Activated CD4-positive, alpha-beta T cell treated with anti-CD3 and anti-CD28 coated beads, Interleukin-2, Interleukin-6, amounts not matched to agents 100 ng/mL and 50 ng/mL, durations not matched to agents 16 hours and 8 hours (primary cell): ENCODE data around the gene CACNA1D.

Source experiments
- DNase-seq: peaks from one replicate; pipeline ENCODE4 v3.0.0-alpha.2; 2020

CACNA1D gene

DNA sequence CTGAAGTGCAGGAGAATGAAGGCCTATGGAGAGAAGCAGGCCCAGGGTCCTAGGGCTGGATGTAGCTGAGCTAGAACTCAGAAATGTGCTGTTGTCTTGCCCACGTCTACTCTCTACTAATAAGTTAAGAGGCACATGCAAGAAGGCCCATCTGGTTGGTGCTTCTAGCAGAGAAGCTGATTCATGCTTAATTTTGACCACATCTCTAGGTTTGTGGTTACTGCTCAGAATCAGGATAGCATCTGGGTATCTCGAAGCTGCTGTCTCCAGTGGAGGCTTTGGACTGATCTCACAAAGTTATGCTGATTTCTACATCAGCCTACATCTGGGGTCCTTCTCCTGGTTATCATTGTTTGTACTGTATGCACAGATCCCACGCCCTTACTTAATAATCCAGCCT is 87.3 kb downstream of the CACNA1D start:
- peak; percentile 35 for DNase-seq

DNA sequence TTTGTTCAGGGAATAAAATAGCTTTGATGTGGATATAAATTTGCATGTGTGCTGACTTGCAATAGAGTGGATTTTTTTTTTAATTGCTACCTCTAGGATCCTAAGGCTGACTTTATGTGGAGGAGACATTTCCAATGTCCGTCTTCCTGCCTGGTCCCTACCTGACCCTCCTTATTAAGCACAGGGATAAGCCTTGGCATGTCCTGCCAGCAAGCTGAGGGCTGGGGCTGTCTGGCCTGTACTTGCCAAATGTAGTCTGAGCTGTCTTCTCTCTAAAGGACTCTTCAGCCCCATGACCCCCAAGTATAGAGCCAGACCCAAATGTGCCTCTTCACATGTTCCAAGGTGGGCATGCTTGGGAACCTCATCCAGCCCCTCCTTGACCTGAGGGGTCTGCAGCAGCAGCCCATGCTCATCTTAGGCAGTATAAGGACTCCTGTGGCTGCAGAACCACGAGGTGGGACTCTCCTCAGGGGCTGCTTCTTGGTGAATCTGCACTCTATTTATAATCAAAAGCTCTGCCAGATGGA is 88.8 kb downstream of the CACNA1D start:
- no peak for DNase-seq

DNA sequence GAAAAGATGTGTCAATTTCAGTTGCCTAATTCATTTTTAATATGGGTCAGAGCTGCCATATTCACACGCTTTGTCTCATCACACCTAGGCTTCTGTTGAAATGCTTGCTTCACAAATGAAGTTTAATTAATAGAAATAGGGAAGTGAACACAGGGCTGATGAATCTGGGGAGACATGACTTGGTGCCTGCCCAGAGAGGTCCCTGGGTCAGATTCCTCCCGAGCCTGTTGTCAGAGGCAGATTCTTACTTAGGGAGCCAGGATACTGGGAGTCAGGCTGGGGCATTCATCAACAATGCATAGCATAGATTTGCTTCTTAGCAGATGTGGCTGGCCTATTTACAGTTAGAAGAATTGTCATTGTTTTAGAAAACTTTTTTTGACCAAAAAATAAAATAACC is 90.6 kb downstream of the CACNA1D start:
- DNase-seq: no peak

DNA sequence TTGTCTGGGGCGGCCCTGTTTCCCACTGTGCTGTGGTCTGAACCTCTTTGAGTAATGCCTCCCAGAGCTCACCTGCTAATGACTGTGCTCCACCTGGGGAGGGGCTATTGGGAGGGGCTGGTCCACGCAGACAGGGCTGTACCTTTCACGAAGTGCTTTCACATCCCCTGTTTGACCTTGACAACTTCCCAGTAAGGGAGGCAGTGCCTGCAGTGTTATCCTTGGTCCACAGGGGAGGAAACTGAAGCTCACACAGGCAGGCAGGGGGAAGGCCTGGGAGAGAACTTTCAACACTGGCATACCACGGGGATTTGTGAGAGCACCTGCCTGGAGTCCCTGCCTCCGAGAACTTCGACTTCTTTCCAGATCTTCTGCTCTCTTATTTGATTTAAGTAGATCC is 91.2 kb downstream of the CACNA1D start:
- no peak for DNase-seq

DNA sequence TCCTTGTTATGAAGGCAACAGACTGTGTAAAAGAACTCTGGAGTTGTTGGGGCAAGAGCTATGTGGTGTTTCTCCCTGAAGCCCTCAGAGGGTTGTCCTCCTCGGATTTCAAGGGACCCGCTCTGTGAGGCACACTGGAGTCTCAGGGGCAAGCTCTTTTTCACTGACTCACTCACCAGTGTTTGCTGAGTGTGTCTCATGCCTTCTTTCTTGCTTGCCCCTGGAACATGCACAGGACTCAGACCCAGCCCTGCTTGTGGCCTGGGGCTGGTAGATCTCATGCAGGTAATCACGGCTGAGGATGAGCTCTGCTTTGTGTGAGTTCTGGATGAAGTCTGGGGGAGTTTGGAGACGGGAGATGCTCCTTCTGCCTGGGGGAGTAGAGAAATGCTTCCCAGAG is 93.7 kb downstream of the CACNA1D start:
- DNase-seq: no peak

DNA sequence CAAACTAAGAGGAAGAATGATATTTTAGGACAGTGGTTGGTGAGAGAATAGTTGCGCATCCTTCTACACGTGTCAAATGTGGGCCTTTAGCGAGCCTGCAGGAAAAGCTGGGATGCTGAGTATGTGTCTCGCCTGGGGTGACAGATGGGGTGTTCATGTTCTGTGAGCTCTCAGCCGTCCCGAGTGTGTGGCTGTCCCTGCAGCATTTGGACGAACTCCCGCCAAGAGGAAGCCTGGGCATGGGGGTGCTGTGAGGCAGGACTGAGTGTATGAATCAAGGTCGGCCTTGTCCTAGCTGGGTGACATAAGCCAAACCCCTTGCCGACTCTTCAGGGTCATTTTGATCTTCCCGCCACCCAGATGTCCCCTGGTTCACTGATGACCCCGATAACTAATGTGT is 94.8 kb downstream of the CACNA1D start:
- no peak for DNase-seq

DNA sequence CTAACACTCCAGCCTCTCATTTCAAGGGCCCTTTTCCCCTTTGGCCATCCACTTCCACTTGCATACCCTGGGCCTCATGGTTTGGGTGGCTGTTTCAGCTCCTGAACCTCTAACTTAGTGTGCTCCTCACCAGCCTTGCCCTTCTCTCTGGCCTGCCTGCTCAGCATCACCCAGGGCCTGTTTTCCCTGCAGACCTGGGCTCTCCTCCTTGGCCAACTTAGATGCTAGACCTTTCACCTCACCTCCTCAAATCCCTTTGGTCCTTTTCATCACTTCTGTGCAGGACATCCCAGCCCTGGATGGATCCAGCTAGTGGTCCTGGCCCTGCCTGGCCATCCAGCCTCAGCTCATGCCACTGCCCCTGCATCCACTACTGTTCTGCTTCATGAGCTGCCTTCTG is 95.4 kb downstream of the CACNA1D start:
- no peak for DNase-seq

DNA sequence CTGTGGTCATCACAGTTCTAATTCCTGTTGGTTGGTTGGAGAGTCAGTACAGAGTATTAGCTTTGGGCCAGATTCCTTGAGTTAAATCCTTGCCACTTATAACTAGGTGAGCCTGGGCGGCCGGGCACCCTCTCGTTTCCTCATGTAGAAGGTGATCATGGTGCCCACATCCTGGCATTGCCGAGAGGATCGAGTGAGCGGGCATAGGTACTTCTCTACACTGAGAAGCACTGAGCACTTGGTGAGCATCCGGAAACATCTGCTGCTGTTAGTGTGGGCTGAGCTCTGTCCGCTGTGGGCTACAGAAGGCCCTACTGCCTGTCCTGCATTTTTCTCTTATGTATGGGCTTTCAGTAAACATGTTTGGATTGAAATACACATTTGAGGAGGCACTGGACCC is 96.2 kb downstream of the CACNA1D start:
- DNase-seq: no peak

DNA sequence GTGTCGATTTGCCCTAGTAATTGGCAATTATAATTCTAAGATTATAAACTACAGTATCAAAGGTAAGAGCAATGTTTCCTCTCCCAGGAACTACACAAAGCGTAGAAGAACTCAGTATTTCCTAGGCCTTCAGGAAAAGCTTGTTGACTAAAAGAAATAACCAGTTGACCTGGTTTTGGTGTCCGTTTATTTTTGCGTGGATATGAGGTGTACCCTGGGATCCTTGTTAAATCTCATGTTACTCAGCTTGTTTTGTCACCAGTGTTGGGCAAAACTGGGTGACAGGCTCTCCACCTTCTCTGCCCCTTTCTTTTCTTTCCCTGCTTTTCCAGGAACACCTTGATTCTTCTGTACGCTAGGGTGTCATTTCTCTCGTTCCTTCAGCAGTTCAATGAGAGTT is 97.2 kb downstream of the CACNA1D start:
- no peak for DNase-seq

DNA sequence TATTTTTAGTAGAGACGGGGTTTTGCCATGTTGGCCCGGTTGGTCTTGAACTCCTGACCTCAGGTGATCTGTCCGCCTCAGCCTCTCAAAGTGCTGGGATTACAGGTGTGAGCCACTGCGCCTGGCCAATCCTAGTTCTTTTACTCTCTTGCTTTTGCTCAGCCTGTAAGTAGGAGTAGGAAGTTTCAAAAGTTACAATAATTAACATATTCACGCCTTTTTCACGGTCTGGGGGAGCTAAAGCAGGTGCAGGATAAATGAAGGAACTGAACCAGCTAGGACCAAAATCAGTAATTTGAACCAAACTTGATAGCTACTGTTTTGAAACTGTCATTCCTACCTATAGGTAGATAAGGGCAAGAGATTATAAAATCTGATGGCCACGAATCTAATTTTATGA is 98.5 kb downstream of the CACNA1D start:
- no peak for DNase-seq

DNA sequence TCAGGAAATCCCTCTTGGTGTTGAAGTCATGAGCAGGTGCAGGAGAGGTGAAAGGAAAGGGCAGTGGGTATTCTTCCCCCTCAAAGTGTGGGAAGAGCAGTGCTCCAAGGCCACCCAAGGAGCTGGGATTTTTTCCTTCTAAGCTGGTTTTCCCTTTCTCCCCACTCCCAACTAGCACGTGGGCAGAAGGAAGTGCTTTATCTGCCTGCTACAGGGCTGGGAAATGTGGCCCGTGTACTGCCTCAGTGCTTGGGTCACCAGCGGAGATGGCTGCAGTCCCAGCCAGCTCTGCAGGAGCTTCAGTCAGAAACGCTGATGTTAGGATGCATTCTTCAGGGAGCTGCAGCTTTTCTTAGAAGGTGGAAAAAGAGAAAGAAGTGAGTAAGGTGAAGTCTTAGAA is 99.2 kb downstream of the CACNA1D start:
- no peak for DNase-seq

DNA sequence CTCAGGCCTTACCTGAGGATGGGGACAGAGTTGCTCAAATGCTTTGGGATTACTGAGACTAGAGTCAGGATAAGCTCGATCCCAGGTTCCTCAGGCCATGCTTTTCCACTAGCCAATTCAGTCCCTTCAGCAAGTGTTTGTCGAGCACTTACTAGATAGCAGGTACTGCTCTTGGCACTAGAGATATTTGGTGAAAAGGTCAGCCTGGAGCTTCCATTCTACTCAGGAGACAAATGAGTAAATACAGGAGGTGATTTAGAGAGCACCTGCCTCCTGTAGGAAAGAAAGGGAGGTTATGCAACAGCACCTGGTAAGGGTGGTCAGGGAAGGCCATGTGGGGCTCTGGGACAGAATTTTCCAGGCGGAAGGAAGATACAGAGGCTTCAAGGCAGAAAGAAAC is 99.9 kb downstream of the CACNA1D start:
- no peak for DNase-seq

DNA sequence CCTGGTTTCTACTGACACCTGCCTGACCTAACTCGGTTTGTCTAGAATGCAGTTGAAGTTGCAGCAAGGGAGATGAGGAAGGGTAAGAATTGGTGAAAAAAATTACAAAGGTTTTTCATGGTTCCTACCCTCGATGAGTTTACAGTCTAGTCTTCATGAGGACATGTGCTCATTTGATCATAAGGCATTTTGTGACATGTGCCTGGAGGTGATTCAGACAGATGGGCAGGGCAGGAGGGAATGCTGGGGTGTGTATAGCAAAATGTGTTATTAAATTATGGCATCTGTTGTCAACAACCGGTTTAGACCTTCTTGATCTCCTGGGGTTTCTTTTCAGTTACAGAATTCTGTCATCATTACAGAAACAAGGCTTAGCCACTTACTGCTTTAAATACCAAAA is 101.2 kb downstream of the CACNA1D start:
- DNase-seq: no peak

DNA sequence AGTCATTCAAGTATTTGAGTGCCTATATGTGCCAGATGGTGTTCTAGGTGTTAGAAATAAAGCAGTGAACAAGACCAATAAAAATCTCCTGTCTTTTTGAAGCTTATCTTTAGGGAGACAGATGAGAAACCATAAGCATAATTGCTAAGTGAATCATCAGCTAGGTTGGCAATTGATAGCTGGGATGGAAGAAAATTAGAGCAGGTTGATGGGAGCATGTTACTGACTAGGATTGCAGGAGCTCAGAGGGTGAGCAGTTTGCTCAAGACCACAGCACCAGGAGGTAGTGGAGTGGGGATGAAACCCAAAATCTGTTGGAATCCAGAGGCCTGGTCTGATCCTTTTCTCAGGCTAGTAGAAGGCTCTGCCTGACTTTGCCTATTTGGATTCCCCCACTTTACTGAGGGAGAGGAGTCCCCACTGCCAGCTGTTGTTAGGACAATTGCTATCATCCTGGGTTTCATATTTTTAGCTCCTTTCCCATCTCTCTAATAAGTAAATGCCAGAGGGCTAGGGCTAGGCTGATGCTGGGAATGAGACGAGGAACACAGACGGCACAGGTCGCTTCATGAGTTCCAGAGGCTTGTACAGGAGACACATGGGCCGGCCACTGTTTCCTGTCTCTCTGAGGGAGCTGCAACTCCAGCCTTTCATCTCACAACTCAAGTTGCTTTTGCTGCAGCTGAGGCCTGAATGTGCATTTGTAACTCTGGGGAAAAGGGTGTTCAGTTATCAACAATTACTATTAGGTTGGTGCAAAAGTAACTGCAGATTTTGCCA is 102.9 kb downstream of the CACNA1D start:
- no peak for DNase-seq

DNA sequence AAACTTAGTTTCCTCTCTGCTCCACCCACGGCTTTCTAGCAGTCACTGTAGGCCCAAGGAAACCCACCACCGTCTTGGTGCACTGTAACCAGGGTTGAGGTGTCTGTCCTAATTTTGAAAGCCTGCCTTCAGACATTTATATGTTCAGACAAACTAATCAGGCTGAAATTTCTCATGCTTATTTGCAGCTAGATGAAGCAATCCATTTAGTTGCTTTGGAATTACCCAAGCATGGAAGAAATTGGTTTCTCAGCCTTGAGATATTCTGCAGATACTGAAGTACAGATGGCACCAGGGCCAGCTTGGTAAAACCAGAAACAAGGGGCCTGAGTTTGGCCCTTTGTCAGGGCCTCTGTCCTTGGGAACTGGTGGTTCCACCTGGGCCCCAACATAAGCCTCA is 105.4 kb downstream of the CACNA1D start:
- DNase-seq: no peak

DNA sequence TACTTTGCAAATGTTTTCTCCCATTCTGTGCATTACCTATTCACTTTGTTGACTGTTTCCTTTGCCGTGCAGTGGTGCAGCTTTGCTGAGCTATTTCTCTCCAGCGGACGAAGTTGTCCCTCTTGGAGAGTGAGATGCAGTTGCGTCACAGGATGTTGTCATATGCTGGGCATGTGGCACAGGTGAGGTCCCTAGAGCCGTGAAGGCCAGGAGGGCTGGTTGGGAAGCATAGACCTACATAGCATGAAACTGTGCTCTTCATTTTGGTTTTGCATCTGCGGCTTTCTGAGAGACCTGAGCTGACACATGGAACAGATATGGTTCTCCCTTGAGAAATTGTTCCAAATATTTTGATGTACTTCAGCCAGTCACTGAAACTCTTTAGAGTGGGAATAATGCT is 108.5 kb downstream of the CACNA1D start:
- no peak for DNase-seq

DNA sequence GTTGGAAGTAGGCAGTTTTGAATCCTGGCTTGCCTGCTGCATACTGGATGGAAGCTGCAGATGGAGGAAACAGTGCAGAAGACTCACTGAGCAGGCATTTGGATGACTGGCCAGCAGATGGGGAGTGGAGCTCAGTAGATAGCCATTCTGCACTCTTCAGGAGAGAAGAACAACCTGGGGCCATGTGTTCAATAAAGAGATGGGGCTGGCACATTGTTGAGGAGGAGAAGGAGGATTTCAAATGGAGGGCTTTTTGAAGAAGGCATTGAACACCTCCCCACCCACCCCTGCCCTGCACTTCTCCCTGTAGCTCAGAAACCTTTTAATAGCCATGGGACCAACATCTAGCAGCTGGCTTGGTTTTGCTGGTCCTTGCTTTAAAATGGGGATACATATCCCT is 109.8 kb downstream of the CACNA1D start:
- no peak for DNase-seq

DNA sequence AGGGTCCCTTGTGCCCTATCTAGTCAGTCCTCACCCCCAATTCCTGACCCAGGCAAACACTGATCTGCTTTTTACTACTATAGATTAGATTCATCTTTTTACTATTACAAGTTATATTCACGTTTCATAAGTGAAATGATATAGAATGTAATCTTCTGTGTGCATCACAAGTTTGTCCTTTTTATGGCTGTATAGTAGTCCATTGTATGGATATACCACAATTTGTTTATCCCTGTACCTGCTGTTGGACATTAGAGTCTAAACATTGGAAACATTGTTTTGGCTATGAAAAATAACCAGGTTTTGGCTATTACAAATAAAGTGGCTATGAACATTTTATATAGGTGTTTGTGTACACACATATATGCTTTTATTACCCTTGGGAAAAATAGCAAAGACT is 112.4 kb downstream of the CACNA1D start:
- DNase-seq: no peak

DNA sequence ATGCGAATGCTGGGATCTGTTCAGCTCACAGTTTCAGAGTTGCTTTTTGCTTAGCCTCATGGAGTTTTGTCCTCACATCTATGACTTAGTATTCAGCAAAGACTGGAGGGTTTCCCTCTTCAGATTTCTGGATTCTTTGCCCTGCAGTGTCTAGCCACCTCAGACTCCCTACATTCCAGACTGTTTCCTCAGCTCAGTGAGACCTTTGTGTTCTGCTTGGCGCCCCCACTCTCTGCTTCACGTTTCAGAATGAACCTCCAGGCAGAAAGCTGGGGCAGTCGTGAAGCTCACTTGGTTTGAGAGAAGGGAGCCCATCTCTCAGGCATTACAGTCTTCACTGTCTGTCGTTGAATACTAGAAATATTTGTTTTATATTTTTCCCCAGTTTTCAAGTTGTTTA is 118.1 kb downstream of the CACNA1D start:
- DNase-seq: no peak

DNA sequence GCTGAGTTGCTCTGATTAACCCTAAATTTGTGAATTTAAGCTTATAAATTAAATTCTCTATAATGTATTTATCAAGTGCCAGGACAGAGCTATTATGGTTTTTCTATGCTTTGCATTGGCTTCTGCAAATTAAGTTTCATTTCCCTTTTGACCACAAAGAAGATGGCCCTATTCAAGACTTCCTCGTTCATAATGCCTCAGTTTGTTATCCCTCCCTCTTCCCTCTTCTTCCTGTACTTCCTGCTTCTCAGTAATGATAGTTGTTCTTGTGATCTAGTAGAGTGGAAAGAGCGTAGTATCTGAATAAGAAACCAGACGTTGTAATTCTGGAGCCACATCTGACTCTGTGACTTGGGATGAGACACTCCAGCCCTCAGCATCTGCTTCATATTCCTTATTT is 118.7 kb downstream of the CACNA1D start:
- no peak for DNase-seq

DNA sequence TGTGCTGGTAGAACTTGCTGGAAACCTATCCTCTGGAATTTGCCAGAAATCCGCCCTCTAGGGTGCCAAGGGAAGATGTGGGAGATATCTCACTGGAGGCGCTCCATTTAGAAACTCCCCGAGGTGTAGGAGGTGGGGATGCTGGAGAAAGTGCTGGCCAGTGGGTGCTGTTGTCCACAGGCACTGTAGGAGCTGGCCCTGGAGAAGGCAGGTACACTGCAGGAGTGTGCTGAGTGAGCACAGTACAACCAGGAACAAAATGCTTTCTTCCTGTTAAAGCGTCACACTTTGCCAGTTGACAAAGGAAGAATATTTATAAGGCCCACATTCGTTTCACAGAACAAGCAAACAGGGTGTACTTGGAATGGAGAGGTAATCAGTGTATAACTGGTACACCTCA is 119.9 kb downstream of the CACNA1D start:
- no peak for DNase-seq

DNA sequence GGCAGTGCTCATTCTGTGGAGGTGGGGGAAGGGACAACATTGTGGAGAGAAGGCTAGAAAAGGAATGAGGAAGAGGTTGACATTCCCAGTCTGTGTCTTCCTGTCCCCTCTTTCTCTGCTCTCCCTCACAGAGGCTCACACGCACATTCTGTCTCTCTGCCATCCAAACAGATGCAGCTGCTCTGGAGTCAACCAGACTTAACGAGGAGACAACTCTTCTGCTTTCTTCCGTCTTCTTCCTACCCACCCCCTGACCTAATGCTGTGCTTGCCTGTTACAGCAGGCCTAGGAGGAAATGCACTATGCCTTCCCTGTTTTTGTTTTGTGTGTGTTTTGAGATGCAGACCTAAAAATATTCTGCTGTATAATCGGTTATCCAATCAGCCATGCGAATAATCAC is 121.9 kb downstream of the CACNA1D start:
- DNase-seq: no peak

DNA sequence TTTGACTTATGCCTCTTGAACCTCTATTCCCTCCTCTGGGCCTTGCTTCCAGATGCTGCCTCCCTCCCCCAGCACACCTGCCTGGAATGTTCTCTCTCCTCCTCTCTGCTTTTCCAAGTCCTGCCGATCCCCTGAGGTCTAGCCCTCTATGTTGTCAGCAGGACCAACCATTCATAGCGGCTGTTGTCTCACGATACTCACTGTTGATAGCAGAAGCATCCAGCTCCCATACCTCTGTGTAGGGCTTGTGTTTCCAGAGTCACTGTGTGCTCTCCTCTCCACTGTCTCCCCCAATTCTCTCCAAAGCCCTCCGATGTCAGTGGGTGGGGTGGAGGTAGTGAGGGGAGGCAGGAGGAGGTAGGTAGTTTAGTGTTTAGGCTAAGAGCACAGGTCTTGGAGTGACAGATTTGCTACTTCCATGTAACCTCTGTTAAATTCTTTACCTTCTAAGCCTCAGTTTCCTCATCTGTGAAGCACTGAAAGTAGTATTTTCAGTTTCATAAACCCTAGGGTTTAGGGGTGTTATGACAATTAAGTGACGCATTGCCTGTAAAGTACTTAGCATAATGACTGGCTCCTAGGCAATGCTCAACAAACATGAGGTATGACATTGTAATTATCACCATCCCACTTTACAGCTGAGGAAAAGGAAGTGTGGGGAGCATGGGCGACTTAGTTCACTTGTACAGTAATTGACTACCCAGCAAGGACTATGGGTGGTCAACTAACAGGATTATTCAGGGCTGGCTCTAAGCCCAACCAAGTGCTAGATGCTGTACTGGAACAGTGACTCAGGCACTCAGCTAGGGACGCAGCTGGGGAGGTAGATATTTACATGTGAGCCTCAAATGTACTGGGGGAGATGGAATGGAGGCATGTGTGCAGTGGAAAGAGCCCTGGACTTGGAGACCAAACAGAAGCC is 122.8 kb downstream of the CACNA1D start:
- DNase-seq: peak; percentile 16

DNA sequence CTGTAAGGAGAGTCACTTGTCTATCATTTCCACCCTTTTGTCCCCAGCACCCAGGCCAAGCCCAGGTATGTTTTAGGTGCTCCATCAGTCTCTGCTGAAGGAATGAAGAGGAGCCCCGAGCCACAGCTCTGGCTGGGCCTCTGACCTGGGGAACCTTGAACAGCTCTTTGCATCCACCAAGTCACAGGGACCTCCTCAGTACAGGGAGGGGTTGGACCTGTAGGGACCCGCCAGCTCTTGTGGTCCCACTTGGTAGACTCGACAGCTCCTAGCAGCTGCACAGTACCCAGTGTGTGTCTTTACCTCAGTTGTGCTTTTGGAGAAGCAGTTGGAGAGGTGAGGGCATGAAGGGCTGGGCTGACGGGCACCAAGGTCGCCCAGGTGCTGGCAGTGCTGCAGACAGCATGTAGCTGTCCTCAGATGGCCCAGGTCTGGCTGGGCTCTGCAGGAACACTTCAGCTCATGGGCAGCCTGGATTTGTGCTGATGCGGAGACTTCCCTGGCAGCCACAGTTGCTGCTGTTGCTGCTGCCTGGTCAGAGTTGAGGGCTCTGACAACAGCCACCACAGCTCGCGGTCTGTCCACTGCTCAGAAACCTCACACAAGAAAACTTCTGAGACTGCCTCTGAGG is 123.6 kb downstream of the CACNA1D start:
- no peak for DNase-seq
